DND-41 (cell line): Measurements from ENCODE around the gene KIF3C.

Source experiments
- CTCF ChIP-seq: IDR thresholded peaks from 2 replicates; pipeline ENCODE4 v1.5.1; 2012; ENCODE audit warnings: borderline replicate concordance, low read length, moderate library complexity, mild to moderate bottlenecking; ENCODE audit not compliant: poor library complexity, severe bottlenecking; ENCODE audit errors: extremely low read depth
- EZH2 ChIP-seq: IDR thresholded peaks from 3 replicates; pipeline ENCODE4 v1.6.1; 2012; ENCODE audit warnings: borderline replicate concordance, low read depth, mild to moderate bottlenecking, moderate library complexity, low read length, inconsistent platforms; ENCODE audit not compliant: severe bottlenecking

GRCh38 chr2:26025509-26025908, 43.2 kb upstream of the KIF3C start:
- no peak for TF ChIP-seq CTCF
- no peak for TF ChIP-seq EZH2
